HEK293 (cell line): ENCODE results near the gene DMBX1.
A peak's percentile ranks its signal among the peaks of the same experiment; 100 is the strongest.

ENCODE experiments used
- CTCF ChIA-PET: fragments of 350-600 bp; formaldehyde crosslinking; extraction: SDS; loops from one replicate; lab custom pipeline; 2021; ENCODE audit warnings: antibody characterized with exemption; lab: Yijun Ruan, JAX
- POLR2A ChIA-PET: fragments of 300-600 bp; formaldehyde crosslinking; extraction: SDS; loops from one replicate; lab custom pipeline; 2020; ENCODE audit warnings: antibody characterized with exemption, inconsistent platforms; lab: Yijun Ruan, JAX
- H3K27ac ChIP-seq: fragments of 200-500 bp; sonication (Bioruptor generic); 2 replicates; pipeline ENCODE4 v1.5.1; 2014; ENCODE audit warnings: low read depth, low read length, control low read depth, inconsistent platforms; ENCODE audit errors: extremely low read depth
- H3K36me3 ChIP-seq, 2 experiments: fragments of 200-500 bp in 1 of 2; sonication (Bioruptor generic) in 1 of 2; 1 replicate in 1 of 2; 2 replicates in 1 of 2; pipeline ENCODE4 v1.5.1; 2014 to 2017; ENCODE audit warnings: inconsistent platforms in 2 of 2, low read length in 2 of 2; ENCODE audit not compliant: control insufficient read depth in 2 of 2, insufficient read depth in 1 of 2
- H3K4me1 ChIP-seq: fragments of 200-500 bp; sonication (Bioruptor generic); 2 replicates; pipeline ENCODE4 v1.5.1; 2014; ENCODE audit warnings: mild to moderate bottlenecking, low read length, inconsistent platforms; ENCODE audit not compliant: control insufficient read depth, insufficient read depth
- H3K4me3 ChIP-seq: 2 replicates; pipeline ENCODE4 v1.5.1; 2011; ENCODE audit warnings: low read depth, mild to moderate bottlenecking, control low read depth, low read length, moderate library complexity
- H3K9me3 ChIP-seq: fragments of 200-500 bp; sonication (Bioruptor generic); 2 replicates; pipeline ENCODE4 v1.5.1; 2014; ENCODE audit warnings: low read depth, low read length, inconsistent platforms; ENCODE audit not compliant: control insufficient read depth, insufficient read depth
- CTCF ChIP-seq: fragments of 450-650 bp; formaldehyde crosslinking; IDR thresholded peaks from 2 replicates; pipeline ENCODE4 v1.5.1; 2016; ENCODE audit warnings: missing biosample characterization, missing genetic modification characterization
- GLI4 ChIP-seq: fragments of 450-650 bp; formaldehyde crosslinking; IDR thresholded peaks from 2 replicates; pipeline ENCODE4 v1.5.1; 2016; ENCODE audit warnings: missing biosample characterization, missing genetic modification characterization
- HOXA7 ChIP-seq: sonication (generic); formaldehyde crosslinking; IDR thresholded peaks from 2 replicates; pipeline ENCODE4 v1.8.1; 2022; ENCODE audit warnings: missing genetic modification reagents, borderline replicate concordance
- KLF1 ChIP-seq: fragments of 450-650 bp; formaldehyde crosslinking; IDR thresholded peaks from 2 replicates; pipeline ENCODE4 v1.5.1; 2016; ENCODE audit warnings: missing biosample characterization, missing genetic modification characterization
- KLF10 ChIP-seq: fragments of 450-650 bp; IDR thresholded peaks from 2 replicates; pipeline ENCODE4 v1.5.1; 2018; ENCODE audit warnings: missing biosample characterization, mild to moderate bottlenecking, missing genetic modification characterization
- MYNN ChIP-seq: fragments of 450-650 bp; formaldehyde crosslinking; IDR thresholded peaks from 2 replicates; pipeline ENCODE4 v1.5.1; 2016; ENCODE audit warnings: missing biosample characterization, missing genetic modification characterization, borderline replicate concordance
- OSR2 ChIP-seq: fragments of 450-650 bp; formaldehyde crosslinking; IDR thresholded peaks from 2 replicates; pipeline ENCODE4 v1.5.1; 2016; ENCODE audit warnings: missing biosample characterization, missing genetic modification characterization
- SP3 ChIP-seq: fragments of 450-650 bp; formaldehyde crosslinking; IDR thresholded peaks from 2 replicates; pipeline ENCODE4 v1.5.1; 2016; ENCODE audit warnings: missing biosample characterization, missing genetic modification characterization
- WT1 ChIP-seq: fragments of 450-650 bp; formaldehyde crosslinking; IDR thresholded peaks from 2 replicates; pipeline ENCODE4 v1.5.1; 2016; ENCODE audit warnings: missing biosample characterization, missing genetic modification characterization
- ZNF112 ChIP-seq: fragments of 450-650 bp; formaldehyde crosslinking; IDR thresholded peaks from 2 replicates; pipeline ENCODE4 v1.5.0; 2017; ENCODE audit warnings: missing biosample characterization, missing genetic modification characterization
- ZNF121 ChIP-seq: fragments of 450-650 bp; formaldehyde crosslinking; IDR thresholded peaks from 2 replicates; pipeline ENCODE4 v1.5.1; 2016; ENCODE audit warnings: missing biosample characterization, missing genetic modification characterization
- ZNF248 ChIP-seq: fragments of 450-650 bp; formaldehyde crosslinking; IDR thresholded peaks from 2 replicates; pipeline ENCODE4 v1.5.1; 2017; ENCODE audit warnings: missing biosample characterization, missing genetic modification characterization
- ZNF266 ChIP-seq: fragments of 450-650 bp; formaldehyde crosslinking; IDR thresholded peaks from 2 replicates; pipeline ENCODE4 v1.5.1; 2016; ENCODE audit warnings: missing biosample characterization, missing genetic modification characterization, low read depth
- ZNF341 ChIP-seq: fragments of 450-650 bp; formaldehyde crosslinking; IDR thresholded peaks from 2 replicates; pipeline ENCODE4; 2016; ENCODE audit warnings: low read depth, missing biosample characterization, missing genetic modification characterization
- ZNF510 ChIP-seq: fragments of 450-650 bp; formaldehyde crosslinking; IDR thresholded peaks from 2 replicates; pipeline ENCODE4 v1.5.1; 2018; ENCODE audit warnings: mild to moderate bottlenecking, missing genetic modification characterization, missing biosample characterization; ENCODE audit not compliant: insufficient replicate concordance
- ZNF521 ChIP-seq: fragments of 450-650 bp; formaldehyde crosslinking; IDR thresholded peaks from 2 replicates; pipeline ENCODE4 v1.5.1; 2017; ENCODE audit warnings: missing biosample characterization, mild to moderate bottlenecking, missing genetic modification characterization
- ZNF585B ChIP-seq: fragments of 450-650 bp; formaldehyde crosslinking; IDR thresholded peaks from 2 replicates; pipeline ENCODE4 v1.5.1; 2016; ENCODE audit warnings: missing biosample characterization, missing genetic modification characterization
- ZNF600 ChIP-seq: fragments of 450-650 bp; formaldehyde crosslinking; IDR thresholded peaks from 2 replicates; pipeline ENCODE4 v1.5.1; 2016; ENCODE audit warnings: missing biosample characterization, missing genetic modification characterization
- ZNF623 ChIP-seq: fragments of 450-650 bp; formaldehyde crosslinking; IDR thresholded peaks from 2 replicates; pipeline ENCODE4 v1.5.1; 2016; ENCODE audit warnings: missing biosample characterization, missing genetic modification characterization
- ZNF660 ChIP-seq: fragments of 450-650 bp; IDR thresholded peaks from 2 replicates; pipeline ENCODE4 v1.5.1; 2018; ENCODE audit warnings: missing biosample characterization, mild to moderate bottlenecking, missing genetic modification characterization
- ZNF768 ChIP-seq: fragments of 450-650 bp; formaldehyde crosslinking; IDR thresholded peaks from 2 replicates; pipeline ENCODE4 v1.5.1; 2018; ENCODE audit warnings: missing biosample characterization, mild to moderate bottlenecking, missing genetic modification characterization
- ZNF792 ChIP-seq: fragments of 450-650 bp; formaldehyde crosslinking; IDR thresholded peaks from 2 replicates; pipeline ENCODE4 v1.5.1; 2016; ENCODE audit warnings: missing biosample characterization, missing genetic modification characterization
- ZSCAN16 ChIP-seq: fragments of 450-650 bp; formaldehyde crosslinking; IDR thresholded peaks from 2 replicates; pipeline ENCODE4 v1.5.1; 2016; ENCODE audit warnings: missing biosample characterization, missing genetic modification characterization
- TF ChIP-seq, protein P1 (sequence below): fragments of 450-650 bp; formaldehyde crosslinking; IDR thresholded peaks from 2 replicates; pipeline ENCODE4 v1.5.1; 2016; ENCODE audit warnings: missing biosample characterization, missing genetic modification characterization

DMBX1 gene

DNA sequence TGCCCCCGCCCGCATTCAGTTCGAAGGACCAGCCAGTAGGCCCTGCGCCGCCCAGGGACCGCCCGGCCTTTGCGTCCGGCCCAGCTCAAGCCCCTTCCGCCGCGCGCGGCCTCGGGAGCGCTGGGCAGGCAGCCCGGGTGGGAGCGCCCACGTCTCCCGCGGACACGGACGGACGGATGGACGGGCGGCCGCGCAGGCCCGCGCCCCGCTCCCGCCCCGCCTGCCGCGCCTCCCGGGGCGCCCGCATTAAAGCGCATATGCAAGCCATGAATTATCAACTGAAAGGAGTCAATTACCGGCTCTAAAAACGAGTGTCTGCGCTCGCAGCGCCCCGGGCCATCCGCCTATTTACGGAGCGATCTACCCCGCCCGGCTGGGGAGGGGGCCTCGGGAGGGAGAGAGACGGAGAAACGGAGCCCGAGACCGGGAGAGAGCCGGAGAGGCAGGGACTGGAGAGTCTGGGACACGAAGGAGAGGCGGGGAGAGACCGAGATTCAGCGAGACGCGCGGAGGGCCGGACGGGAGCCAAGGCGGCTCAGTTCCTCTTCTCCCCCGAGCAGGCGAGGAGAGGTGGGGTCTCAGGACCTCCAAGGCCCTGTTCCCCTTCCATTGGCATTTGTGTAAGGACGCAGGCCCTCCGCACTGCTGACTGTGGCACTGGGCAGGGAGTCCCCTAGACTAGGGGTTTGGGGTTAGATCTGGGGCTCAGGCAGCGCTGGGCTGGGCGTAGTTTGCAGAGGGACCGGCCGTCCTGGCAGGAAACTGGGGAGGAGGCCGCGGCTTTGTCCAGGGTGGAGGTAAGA, 41.3 kb upstream of the DMBX1 start:
- Histone ChIP-seq H3K4me3 (no peak overlapping the region), H3K4me1 (no peaks in the 10 kb centered on the region)

GRCh38 chr1:46449223-46450159, 40.1 kb upstream of the DMBX1 start:
- CTCF ChIA-PET: interaction anchor here (0.6 to 12.7 kb wide), 12 partner anchors 8 to 581 kb away, joined by 3 to 315 read pairs (median 4); a partner anchor contains a TSS
- no peak overlapping the region for H3K4me3 ChIP-seq
- no peak overlapping the region for H3K27ac ChIP-seq
- POLR2A ChIA-PET: no interaction called here
- H3K9me3 ChIP-seq: no peaks in the 10 kb centered on the region
- H3K36me3 ChIP-seq: no peaks in the 10 kb centered on the region
- no peaks in the 10 kb centered on the region for H3K4me1 ChIP-seq
- TF ChIP-seq ZNF121 (peak; percentile 78), WT1 (no peak), HOXA7 (CRISPR knock-in tag) (no peak), ZNF266 (no peak)

More for the DNA sequence above, 41.3 kb upstream of the DMBX1 start:
- CTCF ChIA-PET: interaction anchor here (0.9 to 12.7 kb wide), 13 partner anchors 13 to 101 kb away, joined by 3 to 315 read pairs (median 8); a partner anchor contains a TSS
- H3K27ac ChIP-seq: no peak overlapping the region
- no peaks in the 10 kb centered on the region for H3K9me3 ChIP-seq
- no peaks in the 10 kb centered on the region for H3K36me3 ChIP-seq
- POLR2A ChIA-PET: no interaction called here
- TF ChIP-seq ZNF768 (tag by site-specific recombination): no peak
- TF ChIP-seq OSR2 (tag by site-specific recombination): no peak
- no peak for TF ChIP-seq ZSCAN16
- no peak for TF ChIP-seq ZNF623
- TF ChIP-seq GLI4 (tag by site-specific recombination): no peak
- no peak for TF ChIP-seq KLF10
- no peak for TF ChIP-seq ZNF585B (tag by site-specific recombination)
- no peak for TF ChIP-seq MYNN
- TF ChIP-seq, protein P1, sequence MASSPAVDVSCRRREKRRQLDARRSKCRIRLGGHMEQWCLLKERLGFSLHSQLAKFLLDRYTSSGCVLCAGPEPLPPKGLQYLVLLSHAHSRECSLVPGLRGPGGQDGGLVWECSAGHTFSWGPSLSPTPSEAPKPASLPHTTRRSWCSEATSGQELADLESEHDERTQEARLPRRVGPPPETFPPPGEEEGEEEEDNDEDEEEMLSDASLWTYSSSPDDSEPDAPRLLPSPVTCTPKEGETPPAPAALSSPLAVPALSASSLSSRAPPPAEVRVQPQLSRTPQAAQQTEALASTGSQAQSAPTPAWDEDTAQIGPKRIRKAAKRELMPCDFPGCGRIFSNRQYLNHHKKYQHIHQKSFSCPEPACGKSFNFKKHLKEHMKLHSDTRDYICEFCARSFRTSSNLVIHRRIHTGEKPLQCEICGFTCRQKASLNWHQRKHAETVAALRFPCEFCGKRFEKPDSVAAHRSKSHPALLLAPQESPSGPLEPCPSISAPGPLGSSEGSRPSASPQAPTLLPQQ (tag by site-specific recombination): no peak

DNA sequence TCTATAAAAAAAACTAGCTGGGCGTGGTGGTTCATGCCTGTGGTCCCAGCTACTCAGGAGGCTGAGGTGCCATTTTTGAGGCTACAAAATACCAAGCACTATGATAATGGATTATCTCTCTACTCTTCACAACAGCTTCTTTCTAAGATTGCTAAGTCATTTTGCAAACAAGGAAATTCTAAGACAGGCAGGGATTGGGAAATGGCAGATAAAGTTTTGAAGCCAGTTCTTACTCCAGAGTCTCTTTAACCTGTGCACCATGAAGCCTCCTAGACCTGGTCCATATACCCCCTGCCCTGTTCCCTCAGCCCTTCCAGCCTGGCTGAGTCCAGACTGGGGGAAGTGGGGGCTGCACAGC, 39.5 kb upstream of the DMBX1 start:
- H3K9me3 ChIP-seq: no peaks in the 10 kb centered on the region
- POLR2A ChIA-PET: no interaction called here
- no peaks in the 10 kb centered on the region for H3K4me1 ChIP-seq
- no peaks in the 10 kb centered on the region for H3K36me3 ChIP-seq
- CTCF ChIA-PET: interaction anchor here (0.6 to 12.7 kb wide), 9 partner anchors 8 to 580 kb away, joined by 3 to 315 read pairs (median 4); a partner anchor contains a TSS
- no peak overlapping the region for H3K27ac ChIP-seq
- no peak overlapping the region for H3K4me3 ChIP-seq
- no peak for TF ChIP-seq CTCF
- no peak for TF ChIP-seq ZNF341
- no peak for TF ChIP-seq SP3 (tag by site-specific recombination)
- no peak for TF ChIP-seq ZNF521 (tag by site-specific recombination)
- TF ChIP-seq, protein P1 (tag by site-specific recombination): no peak
- no peak for TF ChIP-seq ZNF510 (tag by site-specific recombination)
- TF ChIP-seq ZNF266: no peak
- TF ChIP-seq ZNF660: no peak
- TF ChIP-seq ZNF792 (tag by site-specific recombination): no peak
- TF ChIP-seq ZNF121: no peak
- no peak for TF ChIP-seq ZNF600 (tag by site-specific recombination)
- no peak for TF ChIP-seq HOXA7 (CRISPR knock-in tag)
- no peak for TF ChIP-seq ZNF112 (tag by site-specific recombination)
- no peak for TF ChIP-seq ZNF248 (tag by site-specific recombination)
- no peak for TF ChIP-seq KLF1 (tag by site-specific recombination)
